HG03575 (cell line): Measurements from ENCODE around the gene COX17.
"Not testable (repeated sequence)": the region's sequence is repeated elsewhere in the genome, so short reads cannot be mapped to it uniquely, and the experiment has no call there.

Experiments used
- ATAC-seq: cut with Tn5 transposase; IDR thresholded peaks from one replicate; pipeline ENCODE4 v1.9.1; 2021; ENCODE audit not compliant: unreplicated experiment, insufficient number of reproducible peaks, low FRiP score; ENCODE audit errors: extremely low read depth

The COX17 gene

GRCh38 chr3:119676771-119677640 lies at the start of gene COX17:
COX17 (minus strand) TSS chr3:119677406; CDS start chr3:119677310, 96 bp downstream.
- peak; percentile 81 for ATAC-seq

GRCh38 chr3:119726909-119727308 lies 49.7 kb upstream of the COX17 start:
- ATAC-seq: no peak

GRCh38 chr3:119723022-119723421 lies 45.8 kb upstream of the COX17 start:
- no peak for ATAC-seq

GRCh38 chr3:119717520-119717919 lies 40.3 kb upstream of the COX17 start:
- no peak for ATAC-seq

GRCh38 chr3:119716998-119717397 lies 39.8 kb upstream of the COX17 start:
- no peak for ATAC-seq

GRCh38 chr3:119715105-119715504 lies 37.9 kb upstream of the COX17 start:
- ATAC-seq: no peak

GRCh38 chr3:119703820-119704531 lies 26.8 kb upstream of the COX17 start:
- no peak for ATAC-seq

- ATAC-seq: peak; percentile 38
Measured at GRCh38 chr3:119702530-119703527, 25.6 kb upstream of the COX17 start, which contains the start of gene CFAP91. CFAP91 (plus strand) TSS chr3:119703022; CDS start chr3:119703099, 77 bp downstream.

GRCh38 chr3:119700920-119701734 lies 23.9 kb upstream of the COX17 start:
- no peak for ATAC-seq

GRCh38 chr3:119700269-119700919 lies 23.2 kb upstream of the COX17 start:
- ATAC-seq: no peak

- no peak for ATAC-seq
Measured at GRCh38 chr3:119697394-119697793, 20.2 kb upstream of the COX17 start.

- no peak for ATAC-seq
Measured at GRCh38 chr3:119695480-119695879, 18.3 kb upstream of the COX17 start.

GRCh38 chr3:119690043-119690656 lies 12.9 kb upstream of the COX17 start:
- ATAC-seq: no peak

- no peak for ATAC-seq
Measured at GRCh38 chr3:119683421-119683820, 6.2 kb upstream of the COX17 start.

GRCh38 chr3:119681279-119681678 lies 4.1 kb upstream of the COX17 start:
- peak; percentile 24 for ATAC-seq

GRCh38 chr3:119679874-119680273 lies 2.7 kb upstream of the COX17 start:
- no peak for ATAC-seq

GRCh38 chr3:119678209-119678608 lies 1.0 kb upstream of the COX17 start:
- not testable (repeated sequence) for ATAC-seq
